HepG2 (cell line): ENCODE results near the gene MPV17L2. TPM values are rescaled to one million over a fixed set of nuclear protein-coding genes. Genes with fewer than 3 reads are reported as not detected.
"Not testable (repeated sequence)": the region's sequence is repeated elsewhere in the genome, so short reads cannot be mapped to it uniquely, and the experiment has no call there.

Experiments used
- ATAC-seq: fragments of 200-7000 bp; cut with Tn5 transposase; 3 replicates; pipeline ENCODE4 v1.9.1; 2020; ENCODE audit warnings: mild to moderate bottlenecking, moderate library complexity
- BruUV-seq: library from RNA; stranded (reverse); fragments of 400-500 nt; replicated peaks from 2 replicates; lab custom pipeline; 2021; lab: Mats Ljungman, UMichigan
- CTCF ChIA-PET: fragments of 300-600 bp; formaldehyde crosslinking; extraction: SDS; loops from one replicate; lab custom pipeline; 2021; ENCODE audit warnings: low total read pairs, inconsistent platforms, low intra/inter-chr PET ratio; lab: Yijun Ruan, JAX
- POLR2A ChIA-PET: fragments of 350-600 bp; sonication (Branson Sonifier 250); formaldehyde crosslinking; loops from one replicate; lab custom pipeline; 2020; ENCODE audit warnings: antibody characterized with exemption, inconsistent platforms; lab: Yijun Ruan, JAX
- DNase-seq: peaks from one replicate; pipeline ENCODE4 v3.0.0-alpha.2; 2015; ENCODE audit warnings: low spot score
- FAIRE-seq: peaks from 3 replicates; lab custom pipeline; 2011; peaks lifted over from hg19 to GRCh38; lab: Jason Lieb, UNC
- H2AFZ ChIP-seq: one replicate; pipeline ENCODE4 v1.6.1; 2011; ENCODE audit warnings: low read length, inconsistent platforms
- H3K27ac ChIP-seq: fragments of 300-600 bp; 3 replicates; pipeline ENCODE4 v1.8.0; 2011; ENCODE audit warnings: mixed run types, mild to moderate bottlenecking, mixed read lengths, low read length, inconsistent platforms; ENCODE audit not compliant: insufficient read depth; ENCODE audit errors: extremely low read length
- H3K27me3 ChIP-seq, 2 experiments: fragments of 200-600 bp in 1 of 2; 2 replicates in 1 of 2; 3 replicates in 1 of 2; pipeline versions ENCODE4 v1.6.0 to v1.8.0; 2011; ENCODE audit warnings: low read length in 2 of 2, mild to moderate bottlenecking in 2 of 2, moderate library complexity in 2 of 2, inconsistent platforms in 1 of 2; ENCODE audit not compliant: insufficient read depth in 2 of 2, control insufficient read depth in 1 of 2
- H3K36me3 ChIP-seq, 2 experiments: fragments of 200-600 bp in 1 of 2; replicated peaks in 1 of 2; 2 replicates in 1 of 2; 3 replicates in 1 of 2; pipeline versions ENCODE4 v1.5.1 to v1.8.0; 2011; ENCODE audit warnings: low read length in 2 of 2, inconsistent platforms in 1 of 2; ENCODE audit not compliant: insufficient read depth in 2 of 2, control insufficient read depth in 1 of 2
- H3K4me1 ChIP-seq: 2 replicates; pipeline ENCODE4 v1.5.1; 2012; ENCODE audit warnings: low read length, inconsistent platforms; ENCODE audit not compliant: insufficient read depth
- H3K4me2 ChIP-seq: 2 replicates; pipeline ENCODE4 v1.6.0; 2011; ENCODE audit warnings: low read depth, low read length, inconsistent platforms
- H3K4me3 ChIP-seq, 3 experiments: fragments of 200-600 bp in 1 of 3; sonication (generic), shearing (Covaris generic) in 1 of 3; replicated peaks in 1 of 3; 2 replicates each; pipeline ENCODE4 v1.5.1; 2011 to 2016; ENCODE audit warnings: low read length in 3 of 3, inconsistent platforms in 2 of 3, low read depth in 2 of 3, mild to moderate bottlenecking in 2 of 3, control low read depth in 1 of 3, mixed read lengths in 1 of 3; ENCODE audit not compliant: insufficient read depth in 1 of 3
- H3K79me2 ChIP-seq: one replicate; pipeline ENCODE4 v1.6.1; 2011; ENCODE audit warnings: low read length, inconsistent platforms; ENCODE audit not compliant: insufficient read depth
- H3K9ac ChIP-seq: 2 replicates; pipeline ENCODE4 v1.6.0; 2011; ENCODE audit warnings: mild to moderate bottlenecking, low read depth, low read length, inconsistent platforms; ENCODE audit not compliant: insufficient read depth
- H3K9me3 ChIP-seq: 2 replicates; pipeline ENCODE4 v1.5.1; 2012; ENCODE audit warnings: mild to moderate bottlenecking, low read length
- H4K20me1 ChIP-seq: 2 replicates; pipeline ENCODE4 v1.6.0; 2011; ENCODE audit warnings: inconsistent platforms, mild to moderate bottlenecking, low read length, moderate library complexity; ENCODE audit not compliant: insufficient read depth
- MTA3 ChIP-seq: sonication (generic); formaldehyde crosslinking; IDR thresholded peaks from 2 replicates; pipeline ENCODE4 v1.4.0; 2020; ENCODE audit warnings: missing genetic modification reagents
- RBM22 ChIP-seq: fragments of 200-400 bp; formaldehyde crosslinking; optimal IDR thresholded peaks from 2 replicates; pipeline ENCODE3; 2017; ENCODE audit warnings: mild to moderate bottlenecking, low read length, moderate library complexity
- SCMH1 ChIP-seq: sonication (generic); formaldehyde crosslinking; IDR thresholded peaks from 2 replicates; pipeline ENCODE4 v1.9.0; 2021; ENCODE audit warnings: missing genetic modification reagents, mild to moderate bottlenecking, borderline replicate concordance
- ZNF768 ChIP-seq: sonication (generic); formaldehyde crosslinking; IDR thresholded peaks from 2 replicates; pipeline ENCODE4 v1.4.0; 2020; ENCODE audit warnings: missing genetic modification reagents
- WGBS: methylation state at CpG from one replicate; pipeline ENCODE4 v1.1.6; 2017; ENCODE audit warnings: low lambda C conversion rate; 5-methylcytosine and 5-hydroxymethylcytosine counted together
- in situ Hi-C: cut with HindIII; loops from 2 replicates; pipeline ENCODE4 v1.10.0; 2017; ENCODE audit warnings: low pct_unique_long_range_greater_than_20kb; ENCODE audit not compliant: extremely low pct_ligation_motif_present
- intact Hi-C: fragments of 100-400 bp; cut with micrococcal nuclease; formaldehyde crosslinking; loops from one replicate; pipeline ENCODE4 v1.10.0; 2022; ENCODE audit not compliant: unreplicated experiment
- polyA plus RNA-seq, 8 experiments: library from polyadenylated mRNA; depleted of rRNA in 3 of 8; stranded (reverse) in 7 of 8; unstranded in 1 of 8; fragments of >200 nt; fragmentation: Illumina TruSeq in 4 of 8; extraction: Trizol in 4 of 8; gene quantifications; 2 replicates each; pipeline versions ENCODE4 v1.2.1 to v1.2.3, GENCODE V29; 2011 to 2016; ENCODE audit warnings: low read depth in 4 of 8, missing spikeins in 1 of 8, mixed read lengths in 1 of 8; ENCODE audit not compliant: insufficient read depth in 1 of 8
- total RNA-seq, 5 experiments: library from RNA; depleted of rRNA; stranded (reverse); fragments of >200 nt; fragmentation: Illumina TruSeq; extraction: Trizol; gene quantifications; 2 replicates each; pipeline ENCODE4 v1.2.3, GENCODE V29; 2016; ENCODE audit warnings: low read depth in 1 of 5

Gene MPV17L2
- total and polyA plus RNA-seq, 2 of the 13 experiments (the other 11 are each of a cell fraction or from before 2014, with no cell fraction given) = 13.6 to 16.7 TPM

- WGBS = 94% methylated on average over 4 of the region's 4 CpGs
- Histone ChIP-seq H3K27ac (no peak overlapping the region), H3K4me2 (no peak overlapping the region), H3K27me3 (no peaks in the 10 kb centered on the region; a peak in 1 of 5 replicates), H3K79me2 (peaks cover 16% of the 10 kb centered on the region), H4K20me1 (0 out of 2 replicates have a peak, but pooled peaks cover 11% of the 10 kb centered on the region), H3K4me3 (no peak overlapping the region), H3K9me3 (no peaks in the 10 kb centered on the region), H3K36me3 (peaks cover 23 to 36% of the 10 kb centered on the region in 2 experiments), H3K4me1 (peaks cover 44% of the 10 kb centered on the region), H3K9ac (no peak overlapping the region), H2AFZ (no peak overlapping the region)
- ChIA-PET POLR2A (no interaction called here), CTCF (no interaction called here)
- no TSS peak for BruUV-seq
- DNase-seq (no peak), FAIRE-seq (no peak), ATAC-seq (no peak)
- intact Hi-C loops = no loop called here
- in situ Hi-C loops = no loop called here
- TF ChIP-seq SCMH1 (CRISPR knock-in tag) = no peak
- TF ChIP-seq MTA3 (CRISPR knock-in tag) = no peak
- TF ChIP-seq RBM22 = peak; percentile 17
- peak; percentile 93 for TF ChIP-seq ZNF768 (CRISPR knock-in tag)
These were observed 34.6 kb upstream of the MPV17L2 start for GRCh38 chr19:18158467-18158866.

- Histone ChIP-seq H4K20me1 (0 out of 2 replicates have a peak, but pooled peaks cover 11% of the 10 kb centered on the region), H3K4me1 (peaks cover 44% of the 10 kb centered on the region), H3K36me3 (peaks cover 24 to 38% of the 10 kb centered on the region in 2 experiments)
- H3K4me3 ChIP-seq, ATAC-seq, H2AFZ ChIP-seq, H3K9me3 ChIP-seq, H3K79me2 ChIP-seq, H3K4me2 ChIP-seq, in situ Hi-C loops, H3K9ac ChIP-seq, H3K27me3 ChIP-seq, DNase-seq, CTCF ChIA-PET, intact Hi-C loops, BruUV-seq, FAIRE-seq, H3K27ac ChIP-seq: not testable (repeated sequence)
- POLR2A ChIA-PET = interaction anchor here (0.9 kb wide), 1 partner anchor 14 kb away, joined by 3 read pairs; no protein-coding TSS in a partner anchor
- WGBS = 93% methylated on average over 6 of the region's 6 CpGs
These were observed 33.9 kb upstream of the MPV17L2 start for GRCh38 chr19:18159059-18159616.
